Calu3 (cell line): ENCODE results near the gene POLR3F. TPM values are rescaled to one million over a fixed set of nuclear protein-coding genes. Genes with fewer than 3 reads are reported as not detected.

Experiments used
- BruUV-seq: library from RNA; stranded (reverse); fragments of 400-500 nt; replicated peaks from 2 replicates; lab custom pipeline; 2021; lab: Mats Ljungman, UMichigan
- CTCF ChIA-PET: fragments of 300-600 bp; sonication (Branson Sonifier 250); formaldehyde crosslinking; loops from one replicate; lab custom pipeline; 2022; ENCODE audit warnings: antibody characterized with exemption; lab: Charles Lee
- DNase-seq: peaks from one replicate; pipeline ENCODE4 v3.0.0; 2022
- H3K27ac Mint-ChIP-seq: one replicate; pipeline ENCODE4 v1.8.0; 2022; ENCODE audit warnings: mixed read lengths; ENCODE audit not compliant: unreplicated experiment
- H3K27me3 Mint-ChIP-seq: one replicate; pipeline ENCODE4 v1.8.0; 2022; ENCODE audit warnings: mixed read lengths; ENCODE audit not compliant: unreplicated experiment
- H3K36me3 Mint-ChIP-seq: one replicate; pipeline ENCODE4 v1.8.0; 2022; ENCODE audit warnings: mild to moderate bottlenecking, moderate library complexity, mixed read lengths; ENCODE audit not compliant: insufficient read depth, unreplicated experiment
- H3K4me1 Mint-ChIP-seq: one replicate; pipeline ENCODE4 v1.8.0; 2022; ENCODE audit warnings: mild to moderate bottlenecking, low read depth, mixed read lengths; ENCODE audit not compliant: unreplicated experiment
- H3K4me3 Mint-ChIP-seq: one replicate; pipeline ENCODE4 v1.8.0; 2022; ENCODE audit warnings: mild to moderate bottlenecking, low read depth, moderate library complexity, mixed read lengths; ENCODE audit not compliant: unreplicated experiment
- H3K9me3 Mint-ChIP-seq: one replicate; pipeline ENCODE4 v1.8.0; 2022; ENCODE audit warnings: low read depth, mixed read lengths; ENCODE audit not compliant: unreplicated experiment
- intact Hi-C: fragments of 100-400 bp; cut with micrococcal nuclease; formaldehyde crosslinking; loops from one replicate; pipeline ENCODE4 v1.10.0; 2022; ENCODE audit not compliant: unreplicated experiment
- microRNA-seq: library from miRNA; unstranded; fragments of <30 nt; microRNA quantifications from one replicate; pipeline ENCODE4 v1.2.0, GENCODE V29; 2022
- total RNA-seq: library from RNA; stranded (reverse); gene quantifications from 2 replicates; pipeline ENCODE4 v1.2.3, GENCODE V29; 2022
- TF ChIP-seq, protein P1 (sequence below): fragments of 200-600 bp; IDR thresholded peaks from one replicate; pipeline ENCODE4 v1.8.0; 2022; ENCODE audit warnings: antibody characterized with exemption; ENCODE audit not compliant: unreplicated experiment

The POLR3F gene
- total RNA-seq, 1 experiment from 2014 or later = 4.2 TPM

DNA sequence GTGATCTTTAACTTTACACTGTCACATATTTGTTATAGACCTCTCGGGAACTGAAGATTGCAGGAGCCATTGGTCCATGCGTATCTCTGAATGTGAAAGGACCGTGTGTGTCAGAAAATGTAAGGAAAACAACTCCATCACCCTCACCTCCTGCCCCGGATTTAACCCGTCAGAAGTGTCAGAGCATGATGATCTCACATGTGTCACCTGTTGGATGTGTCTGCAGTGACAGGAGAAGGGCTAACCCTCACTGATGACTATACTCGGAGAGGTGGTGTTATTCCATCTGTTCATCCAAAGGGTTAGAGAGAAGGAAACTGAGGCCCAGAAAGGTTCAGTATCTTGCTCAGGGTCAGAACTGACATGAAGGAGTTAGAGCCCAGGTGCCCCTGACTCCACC is 65.4 kb downstream of the POLR3F start:
- no TSS peak for BruUV-seq
- no peak overlapping the region for H3K27ac Mint-ChIP-seq
- H3K4me1 Mint-ChIP-seq = no peaks in the 10 kb centered on the region
- H3K4me3 Mint-ChIP-seq = no peak overlapping the region
- DNase-seq = no peak
- no peaks in the 10 kb centered on the region for H3K9me3 Mint-ChIP-seq
- no peaks in the 10 kb centered on the region for H3K27me3 Mint-ChIP-seq
- H3K36me3 Mint-ChIP-seq = peaks cover 9% of the 10 kb centered on the region
- TF ChIP-seq, protein P1, sequence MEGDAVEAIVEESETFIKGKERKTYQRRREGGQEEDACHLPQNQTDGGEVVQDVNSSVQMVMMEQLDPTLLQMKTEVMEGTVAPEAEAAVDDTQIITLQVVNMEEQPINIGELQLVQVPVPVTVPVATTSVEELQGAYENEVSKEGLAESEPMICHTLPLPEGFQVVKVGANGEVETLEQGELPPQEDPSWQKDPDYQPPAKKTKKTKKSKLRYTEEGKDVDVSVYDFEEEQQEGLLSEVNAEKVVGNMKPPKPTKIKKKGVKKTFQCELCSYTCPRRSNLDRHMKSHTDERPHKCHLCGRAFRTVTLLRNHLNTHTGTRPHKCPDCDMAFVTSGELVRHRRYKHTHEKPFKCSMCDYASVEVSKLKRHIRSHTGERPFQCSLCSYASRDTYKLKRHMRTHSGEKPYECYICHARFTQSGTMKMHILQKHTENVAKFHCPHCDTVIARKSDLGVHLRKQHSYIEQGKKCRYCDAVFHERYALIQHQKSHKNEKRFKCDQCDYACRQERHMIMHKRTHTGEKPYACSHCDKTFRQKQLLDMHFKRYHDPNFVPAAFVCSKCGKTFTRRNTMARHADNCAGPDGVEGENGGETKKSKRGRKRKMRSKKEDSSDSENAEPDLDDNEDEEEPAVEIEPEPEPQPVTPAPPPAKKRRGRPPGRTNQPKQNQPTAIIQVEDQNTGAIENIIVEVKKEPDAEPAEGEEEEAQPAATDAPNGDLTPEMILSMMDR = no peak
- CTCF ChIA-PET = no interaction called here
- intact Hi-C loops = no loop called here

DNA sequence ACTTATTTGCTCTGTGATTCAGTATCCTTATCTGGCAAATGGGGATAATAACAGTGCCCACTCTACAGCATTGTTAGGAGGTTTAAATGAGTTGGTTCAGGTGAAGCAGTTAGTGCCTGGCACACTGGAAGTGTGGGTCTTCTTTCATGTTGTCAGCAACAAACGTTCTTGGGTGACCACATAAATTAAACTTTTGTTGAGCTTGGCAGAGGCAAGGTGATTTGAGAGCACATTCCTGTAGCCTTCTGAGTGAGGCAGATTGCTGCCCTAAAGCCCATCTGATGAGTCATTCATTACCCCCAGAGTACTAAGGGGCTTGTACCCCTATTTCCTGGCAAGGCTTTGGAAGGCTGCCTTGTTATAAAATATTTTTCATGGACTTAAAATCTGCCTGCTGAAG is 66.3 kb downstream of the POLR3F start:
- no peak overlapping the region for H3K27ac Mint-ChIP-seq
- no peaks in the 10 kb centered on the region for H3K9me3 Mint-ChIP-seq
- intact Hi-C loops = no loop called here
- BruUV-seq = no TSS peak
- no peak for DNase-seq
- peaks cover 9% of the 10 kb centered on the region for H3K36me3 Mint-ChIP-seq
- H3K27me3 Mint-ChIP-seq = no peaks in the 10 kb centered on the region
- CTCF ChIA-PET = no interaction called here
- no peaks in the 10 kb centered on the region for H3K4me1 Mint-ChIP-seq
- TF ChIP-seq, protein P1 = no peak
- H3K4me3 Mint-ChIP-seq = no peak overlapping the region

DNA sequence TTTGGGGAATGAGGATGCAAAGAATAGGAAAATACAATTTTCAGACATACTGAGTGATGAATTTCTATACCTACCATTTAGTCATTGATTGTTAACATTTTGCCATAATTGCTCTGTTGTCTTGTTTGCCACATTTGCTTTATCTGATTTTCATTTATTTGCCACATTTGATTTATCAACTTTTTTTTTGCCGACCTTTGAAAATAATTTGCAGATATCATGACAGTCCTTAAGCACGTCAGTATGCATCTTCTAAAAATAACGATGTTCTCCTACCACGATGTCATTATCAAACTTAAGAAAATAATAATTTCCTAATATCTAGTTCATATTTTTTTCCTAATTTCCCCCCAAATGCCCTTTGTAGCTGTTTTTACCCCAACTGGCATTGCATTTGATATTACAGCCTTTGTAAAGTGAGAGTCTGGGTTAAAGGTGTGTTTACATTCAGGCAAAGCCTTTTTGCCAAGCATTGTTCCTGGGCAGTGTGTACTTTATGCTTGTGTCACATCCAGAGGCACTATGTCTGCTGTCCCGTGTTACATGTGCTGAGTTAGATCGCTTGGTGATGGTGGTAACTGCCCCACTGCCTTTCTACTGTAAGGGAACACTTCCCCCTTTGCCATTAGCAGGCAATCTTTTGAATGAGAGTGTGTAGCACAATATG is 66.9 kb downstream of the POLR3F start:
- no peak overlapping the region for H3K4me3 Mint-ChIP-seq
- TF ChIP-seq, protein P1 = no peak
- CTCF ChIA-PET = interaction anchor here (0.7 kb wide), 1 partner anchor 9 kb away, joined by 3 read pairs; no protein-coding TSS in a partner anchor
- no TSS peak for BruUV-seq
- no peak overlapping the region for H3K27ac Mint-ChIP-seq
- no peaks in the 10 kb centered on the region for H3K9me3 Mint-ChIP-seq
- peaks cover 4% of the 10 kb centered on the region for H3K36me3 Mint-ChIP-seq
- no peaks in the 10 kb centered on the region for H3K4me1 Mint-ChIP-seq
- no peak for DNase-seq
- no peaks in the 10 kb centered on the region for H3K27me3 Mint-ChIP-seq
- intact Hi-C loops = no loop called here

Small RNAs within 50 kb of the gene (microRNA-seq; reads per million reads assigned to microRNA genes)
- gene MIR3192 = 1.4 reads per million

Other genes with a start within 250 kb of the POLR3F start
- gene ZNF133, start 178.9 kb upstream of the POLR3F start, total RNA-seq = 4.6 and 5.0 TPM in 2 replicates
- 0.86 and 1.0 TPM in 2 replicates for gene DZANK1, start 360 bp upstream of the POLR3F start, total RNA-seq
- 3.5 and 5.5 TPM in 2 replicates for gene RBBP9, start 29.8 kb downstream of the POLR3F start, total RNA-seq
- 22.0 and 26.3 TPM in 2 replicates for gene SEC23B, start 40.5 kb downstream of the POLR3F start, total RNA-seq
- 17.8 and 20.9 TPM in 2 replicates for gene SMIM26, start 100.0 kb downstream of the POLR3F start, total RNA-seq
- 14.2 and 14.3 TPM in 2 replicates for gene DTD1, start 120.7 kb downstream of the POLR3F start, total RNA-seq